ENCODE data around the gene RASIP1. TPM values are rescaled to one million over a fixed set of nuclear protein-coding genes. Genes with fewer than 3 reads are reported as not detected.

RASIP1 gene
- total and polyA plus RNA-seq, 2 of the 8 experiments (the other 6 are each of a cell fraction or from before 2014, with no cell fraction given) = 9.3 to 11.4 TPM

- H3K14ac ChIP-seq (ENCODE audit: insufficient read length) = no peak overlapping the region
- no peaks in the 10 kb centered on the region for H3K9me3 ChIP-seq (ENCODE audit: insufficient read depth in 2 of 2, low read depth in 1 of 2, low read length in 1 of 2)
- WGBS, 2 experiments (ENCODE audit: extremely low coverage in 1 of 2, insufficient coverage in 1 of 2, insufficient read length in 1 of 2, insufficient replicate concordance in 2 of 2, low coverage in 1 of 2, low lambda C conversion rate in 2 of 2, missing lambda C conversion rate in 1 of 2) = 90% methylated on average over 14 of the region's 14 CpGs; no CpG with 5 or more reads in 1 of the 2 experiments
- 0 out of 2 replicates have a peak, but pooled peaks cover 2% of the 10 kb centered on the region for H3K23me2 ChIP-seq (ENCODE audit: low read depth, low read length)
- no peak overlapping the region for H3K4me3 ChIP-seq (ENCODE audit: extremely low read depth in 1 of 4, insufficient read depth in 2 of 4, low read depth in 3 of 4, low read length in 4 of 4)
- no peak overlapping the region for H2BK5ac ChIP-seq (ENCODE audit: low read depth, low read length)
- no peaks in the 10 kb centered on the region for H3K4me1 ChIP-seq (replicated peaks in 1 of 4; ENCODE audit: control insufficient read depth in 3 of 4, insufficient read depth in 4 of 4, low read length in 3 of 4)
- H2BK15ac ChIP-seq (ENCODE audit: low read length) = peak overlapping the region; percentile 1; the same call in 1 of the 2 replicates
- no peak overlapping the region for H2BK12ac ChIP-seq (ENCODE audit: low read depth, low read length)
- FAIRE-seq (no peak), DNase-seq (ENCODE audit: low read depth in 1 of 2, low spot score in 2 of 2) (no peak)
- no peak overlapping the region for H2BK120ac ChIP-seq (replicated peaks; ENCODE audit: low read depth, low read length)
- H3K27me3 ChIP-seq (replicated peaks in 1 of 4; ENCODE audit: control insufficient read depth in 3 of 4, extremely low read depth in 1 of 4, insufficient read depth in 3 of 4, low read length in 3 of 4) = peaks cover 0 to 3% (median 0%) of the 10 kb centered on the region in 4 experiments; a peak in 3 of 7 replicates
- H3K36me3 ChIP-seq (ENCODE audit: control insufficient read depth in 2 of 4, insufficient read depth in 4 of 4, low read length in 3 of 4) = no peaks in the 10 kb centered on the region
- ChIA-PET POLR2A (ENCODE audit: partially characterized antibody) (interaction anchor here (1.4 to 2.3 kb wide), 3 partner anchors 11 to 135 kb away, joined by 5 to 7 read pairs (median 5); partner anchors contain the start of genes CA11 and FGF21), CTCF (ENCODE audit: partially characterized antibody) (interaction anchor here (1.2 to 17.5 kb wide), 5 partner anchors 9 to 63 kb away, joined by 4 to 231 read pairs (median 9); no protein-coding TSS in a partner anchor)
- no peak overlapping the region for H3K18ac ChIP-seq (ENCODE audit: extremely low read depth, low read length)
- no peak overlapping the region for H3K23ac ChIP-seq (ENCODE audit: insufficient read length)
- H2AFZ ChIP-seq (ENCODE audit: low read length) = no peak overlapping the region
- no peak overlapping the region for H4K8ac ChIP-seq (ENCODE audit: extremely low read depth, insufficient read depth, low read length)
- H3K79me1 ChIP-seq (ENCODE audit: low read depth, low read length) = no peaks in the 10 kb centered on the region
- no peak overlapping the region for H3K4me2 ChIP-seq (ENCODE audit: insufficient read depth in 1 of 2, low read depth in 2 of 2, low read length in 2 of 2)
- H4K91ac ChIP-seq (replicated peaks; ENCODE audit: insufficient read length, low read length) = no peak overlapping the region
- no peak overlapping the region for H3K9ac ChIP-seq (replicated peaks in 1 of 4; ENCODE audit: extremely low read depth in 1 of 4, low read depth in 3 of 4, low read length in 3 of 4)
- no peak overlapping the region for H3K4ac ChIP-seq (replicated peaks; ENCODE audit: insufficient read length, low read depth, low read length)
- H2AK5ac ChIP-seq (ENCODE audit: low read depth, low read length) = no peak overlapping the region
- H4K20me1 ChIP-seq (replicated peaks in 1 of 2; ENCODE audit: control insufficient read depth in 1 of 2, insufficient read depth in 2 of 2, low read length in 2 of 2) = no peaks in the 10 kb centered on the region
- H3K56ac ChIP-seq (replicated peaks; ENCODE audit: insufficient read length, low read depth, low read length) = no peak overlapping the region
- no peak overlapping the region for H2BK20ac ChIP-seq (ENCODE audit: low read length)
- no peak overlapping the region for H4K5ac ChIP-seq (ENCODE audit: insufficient read length, low read depth, low read length)
- H3K27ac ChIP-seq (ENCODE audit: low read depth, low read length) = no peak overlapping the region
- H3K79me2 ChIP-seq (ENCODE audit: control insufficient read depth in 1 of 2, insufficient read depth in 2 of 2, low read length in 2 of 2) = no peaks in the 10 kb centered on the region
- no peak for TF ChIP-seq SIN3A (conservative IDR thresholded peaks at IDR 0.05 in 1 of 2, IDR thresholded peaks at IDR 0.05 in 1 of 2; ENCODE audit: low read depth in 1 of 2, low read length in 2 of 2)
- no peak for TF ChIP-seq TAF7 (optimal IDR thresholded peaks at IDR 0.05; ENCODE audit: borderline replicate concordance, low read depth, low read length)
- no peak for TF ChIP-seq SIX5 (IDR thresholded peaks at IDR 0.05; ENCODE audit: low read depth, low read length)
- no peak for TF ChIP-seq JUND (IDR thresholded peaks at IDR 0.05; ENCODE audit: low read length)
- no peak for TF ChIP-seq GTF2F1 (IDR thresholded peaks at IDR 0.05; ENCODE audit: borderline replicate concordance, low read depth, low read length)
- no peak for TF ChIP-seq NRF1 (IDR thresholded peaks at IDR 0.05; ENCODE audit: low read depth, low read length)
- TF ChIP-seq ATF2 (IDR thresholded peaks at IDR 0.05; ENCODE audit: low read length) = no peak
- no peak for TF ChIP-seq KDM5A (IDR thresholded peaks at IDR 0.05; ENCODE audit: low read length)
- no peak for TF ChIP-seq SP1 (IDR thresholded peaks at IDR 0.05; ENCODE audit: low read depth, low read length)
- no peak for TF ChIP-seq TCF12 (IDR thresholded peaks at IDR 0.05; ENCODE audit: low read depth, low read length)
- TF ChIP-seq TEAD4 (IDR thresholded peaks at IDR 0.05; ENCODE audit: low read depth, low read length) = no peak
Observed at GRCh38 chr19:48780631-48781391, 40.4 kb upstream of the RASIP1 start.

All from H1 (cell line).